Measurements from ENCODE around the gene VEGFD.

The VEGFD gene

GRCh38 chrX:15298201-15298600 is 86.0 kb downstream of the VEGFD start (continued):
- peak; percentile 48; the same call in 1 of the 2 replicates for TF ChIP-seq SCRT2 (tag by site-specific recombination; IDR thresholded peaks at IDR 0.05)

Data from HEK293 (cell line).